ENCODE measurements around the gene BZW1. TPM values are rescaled to one million over a fixed set of nuclear protein-coding genes. Genes with fewer than 3 reads are reported as not detected.

Gene BZW1
- total RNA-seq, 1 experiment from 2014 or later = 322 TPM

- Mint-ChIP-seq H3K9me3 (ENCODE audit: unreplicated experiment) (no peaks in the 10 kb centered on the region), H3K4me1 (ENCODE audit: low read depth, unreplicated experiment) (no peaks in the 10 kb centered on the region), H3K27me3 (ENCODE audit: insufficient read depth, unreplicated experiment) (no peaks in the 10 kb centered on the region), H3K36me3 (ENCODE audit: insufficient read depth, unreplicated experiment) (peaks cover 18% of the 10 kb centered on the region), H3K27ac (ENCODE audit: unreplicated experiment) (no peak overlapping the region), H3K4me3 (ENCODE audit: unreplicated experiment) (no peak overlapping the region)
- H3K27me3 ChIP-seq (replicated peaks; ENCODE audit: control insufficient read depth, insufficient read depth, low read length) = no peaks in the 10 kb centered on the region
- H3K4me1 ChIP-seq = peaks cover 5% of the 10 kb centered on the region
- ChIA-PET CTCF (interaction anchor here (0.6 kb wide), 1 partner anchor 914 kb away, joined by 4 read pairs; no protein-coding TSS in a partner anchor), POLR2A (no interaction called here)
- no peak overlapping the region for H3K4me3 ChIP-seq (ENCODE audit: low read depth, low read length)
- no peak for TF ChIP-seq CTCF (IDR thresholded peaks at IDR 0.05; ENCODE audit: insufficient read depth in 1 of 2, low read depth in 1 of 2, low read length in 1 of 2, severe bottlenecking in 1 of 2, unreplicated experiment in 1 of 2)
- H3K36me3 ChIP-seq (ENCODE audit: control insufficient read depth, insufficient read depth, low read length) = no peaks in the 10 kb centered on the region
- no TSS peak for BruUV-seq (replicated peaks)
- H3K9me3 ChIP-seq = no peaks in the 10 kb centered on the region
- intact Hi-C loops (cut with micrococcal nuclease; ENCODE audit: unreplicated experiment) = no loop called here
- DNase-seq = no peak
Observed at GRCh38 chr2:200873560-200873959, 61.9 kb downstream of the BZW1 start.

Other genes with a start within 250 kb of the BZW1 start
- gene AOX1, start 225.9 kb upstream of the BZW1 start, total RNA-seq (2022) = 0.74 and 0.79 TPM in 2 replicates
- gene CLK1, start 52.7 kb downstream of the BZW1 start, total RNA-seq (2022) = 62.6 and 68.0 TPM in 2 replicates
- 17.6 and 25.0 TPM in 2 replicates for gene PPIL3, start 77.2 kb downstream of the BZW1 start, total RNA-seq (2022)
- gene NIF3L1, start 77.5 kb downstream of the BZW1 start, total RNA-seq (2022) = 40.7 and 49.7 TPM in 2 replicates
- gene ORC2, start 151.8 kb downstream of the BZW1 start, total RNA-seq (2022) = 45.5 and 47.3 TPM in 2 replicates